Stimulated activated CD8-positive, alpha-beta memory T cell treated with anti-CD3 and anti-CD28 coated beads, Interleukin-2, amount 100 ng/mL, for 48 hours (primary cell): ENCODE data around the gene TAAR5.
"Not testable (repeated sequence)": the region's sequence is repeated elsewhere in the genome, so short reads cannot be mapped to it uniquely, and the experiment has no call there.

ENCODE experiments used
- DNase-seq, 2 donors: peaks; one replicate each; pipeline ENCODE4 v3.0.0-alpha.2; 2020; ENCODE audit warnings: low read depth in 2 of 2

TAAR5 gene

GRCh38 chr6:132570221-132570777 is 19.2 kb downstream of the TAAR5 start, which contains the start of gene TAAR6:
TAAR6 (plus strand) TSS chr6:132570322; CDS start chr6:132570322, 0 bp downstream.
- DNase-seq: no peak

GRCh38 chr6:132569170-132569569 is 20.4 kb downstream of the TAAR5 start:
- DNase-seq: no peak

GRCh38 chr6:132568611-132569010 is 20.9 kb downstream of the TAAR5 start:
- DNase-seq: no peak

GRCh38 chr6:132567566-132567965 is 22.0 kb downstream of the TAAR5 start:
- DNase-seq: no peak

GRCh38 chr6:132566404-132566803 is 23.1 kb downstream of the TAAR5 start:
- no peak for DNase-seq

GRCh38 chr6:132560087-132560486 is 29.5 kb downstream of the TAAR5 start:
- DNase-seq: not testable (repeated sequence)

GRCh38 chr6:132552372-132552771 is 37.2 kb downstream of the TAAR5 start, which contains the start of gene TAAR8:
TAAR8 (plus strand) TSS chr6:132552672; CDS start chr6:132552693, 21 bp downstream.
- DNase-seq: no peak

- no peak for DNase-seq
Measured at GRCh38 chr6:132551214-132551613, 38.3 kb downstream of the TAAR5 start.

- DNase-seq: no peak
Measured at GRCh38 chr6:132548746-132549463, 40.6 kb downstream of the TAAR5 start.

GRCh38 chr6:132544826-132545225 is 44.7 kb downstream of the TAAR5 start:
- DNase-seq: no peak
